GM10266 (cell line): ENCODE results near the gene FARP1.

ENCODE experiments used
- DNase-seq: peaks from one replicate; pipeline ENCODE4 v3.0.0; 2012; ENCODE audit errors: extremely low spot score
- TF ChIP-seq, protein P1 (sequence below): IDR thresholded peaks from 2 replicates; pipeline ENCODE4 v1.5.1; 2012; ENCODE audit warnings: mild to moderate bottlenecking, low read depth; ENCODE audit not compliant: control insufficient read depth, insufficient read depth; ENCODE audit errors: missing control alignments

FARP1 gene

DNA sequence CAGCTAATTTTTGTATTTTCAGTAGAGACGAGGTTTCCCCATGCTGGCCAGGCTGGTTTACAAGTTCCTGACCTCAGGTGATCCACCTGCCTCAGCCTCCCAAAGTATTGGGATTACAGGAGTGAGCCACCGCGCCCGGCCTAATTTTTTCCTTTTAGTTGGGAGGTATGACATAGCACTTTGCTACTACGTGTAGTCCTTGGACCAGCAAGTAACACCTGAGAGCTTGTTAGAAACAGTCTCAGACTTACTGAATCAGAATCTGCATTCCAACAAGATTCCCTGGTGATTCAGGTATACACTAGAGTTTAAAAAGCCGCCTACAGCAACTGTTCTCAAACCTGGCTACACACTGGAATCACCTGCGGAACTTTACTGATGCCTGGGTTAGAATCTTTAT is 1.8 kb upstream of the FARP1 start:
- no peak for DNase-seq
- TF ChIP-seq, protein P1, sequence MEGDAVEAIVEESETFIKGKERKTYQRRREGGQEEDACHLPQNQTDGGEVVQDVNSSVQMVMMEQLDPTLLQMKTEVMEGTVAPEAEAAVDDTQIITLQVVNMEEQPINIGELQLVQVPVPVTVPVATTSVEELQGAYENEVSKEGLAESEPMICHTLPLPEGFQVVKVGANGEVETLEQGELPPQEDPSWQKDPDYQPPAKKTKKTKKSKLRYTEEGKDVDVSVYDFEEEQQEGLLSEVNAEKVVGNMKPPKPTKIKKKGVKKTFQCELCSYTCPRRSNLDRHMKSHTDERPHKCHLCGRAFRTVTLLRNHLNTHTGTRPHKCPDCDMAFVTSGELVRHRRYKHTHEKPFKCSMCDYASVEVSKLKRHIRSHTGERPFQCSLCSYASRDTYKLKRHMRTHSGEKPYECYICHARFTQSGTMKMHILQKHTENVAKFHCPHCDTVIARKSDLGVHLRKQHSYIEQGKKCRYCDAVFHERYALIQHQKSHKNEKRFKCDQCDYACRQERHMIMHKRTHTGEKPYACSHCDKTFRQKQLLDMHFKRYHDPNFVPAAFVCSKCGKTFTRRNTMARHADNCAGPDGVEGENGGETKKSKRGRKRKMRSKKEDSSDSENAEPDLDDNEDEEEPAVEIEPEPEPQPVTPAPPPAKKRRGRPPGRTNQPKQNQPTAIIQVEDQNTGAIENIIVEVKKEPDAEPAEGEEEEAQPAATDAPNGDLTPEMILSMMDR, result no peak

DNA sequence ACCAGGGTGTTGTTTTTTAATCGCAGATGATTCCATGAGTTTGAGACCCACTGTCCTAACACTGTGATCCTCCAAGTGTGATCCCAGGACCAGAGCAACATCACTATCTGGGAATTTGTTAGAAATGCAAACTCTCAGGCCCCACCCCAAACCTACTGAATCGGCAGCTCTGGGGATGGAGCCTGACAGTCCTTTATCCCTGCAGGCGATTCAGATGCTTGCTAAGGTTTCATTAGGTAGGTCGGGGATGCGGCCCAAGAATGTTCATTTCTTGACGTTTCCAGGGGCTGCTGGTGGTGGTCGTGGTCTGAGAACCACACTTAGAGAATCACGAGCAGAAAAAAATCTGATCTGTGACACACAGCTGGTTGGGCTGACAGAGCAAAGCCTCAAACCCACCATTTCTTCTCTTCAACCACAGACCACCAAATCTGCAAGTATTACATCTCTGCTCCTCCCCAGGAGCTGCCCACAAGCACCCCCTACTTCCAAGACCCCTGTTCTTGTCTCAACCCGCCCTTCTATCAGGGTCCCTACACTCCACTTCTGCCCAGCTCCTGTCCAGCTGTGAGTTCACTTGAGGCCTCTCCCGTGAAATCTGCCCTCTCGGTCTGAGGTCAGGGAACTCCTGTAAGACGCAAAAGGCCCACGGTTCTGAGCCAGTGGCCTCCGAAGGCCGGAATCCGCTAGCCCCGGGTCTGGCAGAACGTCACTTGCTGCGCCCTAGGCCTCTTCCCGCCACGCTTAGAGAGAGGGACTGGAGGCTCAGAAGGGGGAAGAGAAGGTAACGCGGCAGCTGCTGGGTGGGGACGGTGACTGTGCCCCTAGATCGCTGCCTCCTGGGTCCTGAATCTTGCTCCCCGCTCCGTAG is 1.1 kb upstream of the FARP1 start:
- TF ChIP-seq, protein P1, result no peak

DNA sequence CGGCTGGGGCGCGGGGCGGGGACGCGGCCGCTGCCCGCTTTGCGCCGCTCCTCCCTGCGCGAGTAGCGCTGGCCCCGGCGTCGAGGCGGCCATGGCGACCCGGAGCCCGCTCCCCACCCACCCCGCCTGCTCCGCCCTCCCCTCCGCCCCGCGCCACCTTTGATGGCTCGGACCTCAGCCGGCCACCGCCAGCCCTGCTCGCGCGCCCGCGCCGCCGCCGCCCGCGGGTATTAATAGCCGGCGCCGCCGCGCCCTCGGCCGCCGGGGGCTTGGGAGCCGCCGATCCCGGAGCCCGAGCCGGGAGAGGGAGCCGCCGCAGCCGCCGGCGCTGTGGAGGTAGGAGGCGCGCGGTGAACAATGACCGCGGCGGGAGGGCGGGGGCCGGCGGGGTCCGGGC is 261 bp downstream of the FARP1 start:
- TF ChIP-seq, protein P1, result no peak
- no peak for DNase-seq

More for the DNA sequence above, 1.1 kb upstream of the FARP1 start:
- no peak for DNase-seq

DNA sequence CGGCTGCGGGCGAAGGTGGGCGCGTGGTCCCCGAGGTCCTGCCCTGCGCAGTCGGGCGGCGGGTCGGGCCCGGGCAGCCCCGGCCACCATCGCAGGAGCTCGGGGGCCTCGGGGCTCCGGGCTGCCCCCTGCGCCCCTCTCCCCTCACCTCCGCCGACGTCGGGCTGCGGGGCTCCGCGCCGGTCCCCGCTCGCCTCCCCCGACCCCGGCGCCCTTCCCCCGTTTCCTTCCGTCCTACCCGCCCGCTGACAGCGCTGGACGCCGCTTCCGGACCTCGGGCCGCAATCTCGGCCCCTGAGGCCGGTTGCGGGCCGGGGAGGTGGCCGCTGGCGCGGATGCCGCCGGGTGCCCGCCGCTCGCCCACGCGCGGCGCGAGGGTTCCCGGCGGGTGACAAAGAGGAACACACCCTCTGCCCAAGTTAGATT is 720 bp downstream of the FARP1 start:
- peak; percentile 28 for DNase-seq
- TF ChIP-seq, protein P1, result no peak

DNA sequence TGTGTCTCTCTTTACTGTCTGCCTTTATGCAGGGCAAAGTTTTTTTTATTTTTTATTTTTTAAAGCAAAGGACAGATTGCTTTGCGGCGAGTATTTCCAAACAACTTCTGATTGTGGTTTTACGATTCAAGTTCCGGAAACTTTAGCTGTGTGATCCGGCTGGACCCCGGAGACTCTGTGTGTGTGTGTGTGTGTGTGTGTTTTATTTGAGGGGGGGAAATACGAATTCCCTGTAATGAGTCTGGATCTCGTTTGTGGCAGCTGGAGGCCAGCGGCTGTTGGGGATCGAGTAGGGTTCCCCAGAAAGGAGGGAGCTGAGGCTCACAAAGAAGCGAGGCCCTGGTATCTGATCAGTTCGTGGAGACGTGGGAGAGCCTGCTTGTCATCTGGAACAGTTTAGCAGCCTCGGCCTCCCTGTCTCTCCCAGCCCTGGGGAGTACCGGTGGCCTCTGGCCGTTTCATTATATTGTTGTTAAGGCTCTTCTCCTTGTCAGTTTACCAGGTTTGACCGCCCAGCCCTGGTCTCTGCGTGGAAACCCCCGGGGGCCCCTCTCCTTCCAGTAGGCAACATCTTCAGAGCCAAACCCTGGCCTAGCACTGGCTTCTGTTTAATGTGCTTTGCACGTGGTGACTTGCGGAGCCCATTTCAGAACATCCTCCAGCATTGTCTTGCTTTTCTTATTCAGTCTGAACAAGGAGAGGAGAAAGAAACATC is 1.3 kb downstream of the FARP1 start:
- no peak for DNase-seq
- TF ChIP-seq, protein P1, result no peak

DNA sequence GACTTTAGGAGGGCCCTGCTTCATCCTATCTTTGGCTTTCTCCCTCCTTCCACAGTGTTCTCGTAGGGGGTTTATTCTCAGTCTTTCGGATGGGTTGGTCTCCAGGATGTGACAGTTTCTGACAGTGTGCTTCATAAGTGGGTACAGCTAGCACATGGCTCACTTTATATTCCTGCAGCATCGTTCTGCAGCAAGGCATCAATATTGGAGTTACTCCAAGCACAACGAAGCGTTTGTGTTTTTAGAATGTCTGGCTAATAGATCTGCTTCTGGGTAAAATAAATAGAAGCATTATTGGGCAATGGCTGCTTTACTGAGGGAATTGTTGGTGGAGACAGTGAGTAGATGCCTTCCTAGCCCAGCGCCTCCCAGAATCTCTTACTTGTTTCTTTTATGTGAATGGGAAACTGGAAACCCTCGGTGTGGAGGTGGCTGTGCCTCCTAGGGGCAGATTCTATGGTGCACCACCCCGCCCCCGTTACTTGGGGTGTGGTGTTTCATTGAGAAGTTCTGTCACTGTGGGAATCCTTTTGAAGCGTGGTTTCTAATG is 2.0 kb downstream of the FARP1 start:
- TF ChIP-seq, protein P1, result no peak
- DNase-seq, result no peak
